Smooth muscle cell (in vitro differentiated cells): ENCODE data around the gene BBX. TPM values are rescaled to one million over a fixed set of nuclear protein-coding genes. Genes with fewer than 3 reads are reported as not detected.

Experiments
- DNase-seq: peaks from one replicate; lab custom pipeline; 2025; ENCODE audit not compliant: unreplicated experiment; lab: John Stamatoyannopoulos, UW
- H2AFZ ChIP-seq: fragments of 200-600 bp; sonication (generic); 2 replicates; pipeline ENCODE4 v1.6.0; 2016; ENCODE audit warnings: antibody characterized with exemption, low read depth, mild to moderate bottlenecking
- H3F3A ChIP-seq: fragments of 200-600 bp; sonication (generic); 2 replicates; pipeline ENCODE4 v1.6.0; 2017; ENCODE audit warnings: antibody characterized with exemption, low read depth
- H3K27ac ChIP-seq: fragments of 200-600 bp; sonication (generic); 2 replicates; pipeline ENCODE4 v1.5.1; 2016; ENCODE audit warnings: low read depth, mild to moderate bottlenecking
- H3K27me3 ChIP-seq: fragments of 200-600 bp; sonication (generic); 2 replicates; pipeline ENCODE4 v1.6.1; 2016; ENCODE audit warnings: low read depth, mild to moderate bottlenecking
- H3K36me3 ChIP-seq: fragments of 200-600 bp; sonication (generic); 2 replicates; pipeline ENCODE4 v1.5.1; 2016; ENCODE audit warnings: low read depth
- H3K4me1 ChIP-seq: fragments of 200-600 bp; sonication (generic); 2 replicates; pipeline ENCODE4 v1.5.1; 2016; ENCODE audit warnings: low read depth
- H3K4me2 ChIP-seq: fragments of 200-600 bp; sonication (generic); 2 replicates; pipeline ENCODE4 v1.6.0; 2016; ENCODE audit warnings: mild to moderate bottlenecking
- H3K4me3 ChIP-seq: fragments of 200-600 bp; sonication (generic); 2 replicates; pipeline ENCODE4 v1.5.1; 2016; ENCODE audit warnings: mild to moderate bottlenecking
- H3K79me2 ChIP-seq: fragments of 200-600 bp; sonication (generic); 2 replicates; pipeline ENCODE4 v1.6.0; 2016; ENCODE audit warnings: low read depth, mild to moderate bottlenecking
- H3K9ac ChIP-seq: fragments of 200-600 bp; sonication (generic); 2 replicates; pipeline ENCODE4 v1.6.0; 2016; ENCODE audit warnings: low read depth
- H3K9me3 ChIP-seq: fragments of 200-600 bp; sonication (generic); replicated peaks from 2 replicates; pipeline ENCODE4 v1.5.1; 2016; ENCODE audit warnings: low read depth
- H4K20me1 ChIP-seq: fragments of 200-600 bp; sonication (generic); 2 replicates; pipeline ENCODE4 v1.6.0; 2016; ENCODE audit warnings: low read depth
- CTCF ChIP-seq: fragments of 200-600 bp; sonication (generic); IDR thresholded peaks from 2 replicates; pipeline ENCODE4 v1.5.1; 2017; ENCODE audit warnings: borderline replicate concordance, mild to moderate bottlenecking, antibody characterized with exemption; ENCODE audit not compliant: insufficient read depth, poor library complexity, severe bottlenecking
- WGBS: methylation state at CpG from one replicate; pipeline ENCODE4 v1.1.7; 2016; ENCODE audit warnings: low lambda C conversion rate; 5-methylcytosine and 5-hydroxymethylcytosine counted together
- polyA plus RNA-seq: library from polyadenylated mRNA; unstranded; fragments of >200 nt; fragmentation: Nextera tagmentation; extraction: Ambion mirVana; gene quantifications from 2 replicates; pipeline ENCODE4 v1.2.1, GENCODE V29; 2016
- total RNA-seq: library from RNA; depleted of rRNA; stranded (reverse); fragments of >200 nt; gene quantifications from 2 replicates; pipeline ENCODE4 v1.2.3, GENCODE V29; 2014

BBX gene
- total and polyA plus RNA-seq, 2 experiments from 2014 or later: 58.9 to 66.4 TPM

- Histone ChIP-seq H3F3A (no peaks in the 10 kb centered on the region), H3K4me3 (no peak overlapping the region), H3K27ac (no peak overlapping the region), H3K4me1 (no peaks in the 10 kb centered on the region), H3K36me3 (no peaks in the 10 kb centered on the region), H3K79me2 (peaks cover 12% of the 10 kb centered on the region), H3K27me3 (no peaks in the 10 kb centered on the region), H2AFZ (no peak overlapping the region), H3K9me3 (no peaks in the 10 kb centered on the region), H3K9ac (no peak overlapping the region), H3K4me2 (no peak overlapping the region), H4K20me1 (peaks cover 80% of the 10 kb centered on the region)
- no peak for TF ChIP-seq CTCF
- DNase-seq: no peak
- 87% methylated on average over 1 of the region's 1 CpG for WGBS
Observed at GRCh38 chr3:107669669-107670068, 146.9 kb downstream of the BBX start.

- DNase-seq: no peak
- Histone ChIP-seq H4K20me1 (peaks cover 83% of the 10 kb centered on the region), H3F3A (no peaks in the 10 kb centered on the region), H3K9me3 (no peaks in the 10 kb centered on the region), H3K4me2 (no peak overlapping the region), H3K79me2 (peaks cover 12% of the 10 kb centered on the region), H3K27ac (no peak overlapping the region), H3K9ac (no peak overlapping the region), H2AFZ (no peak overlapping the region), H3K27me3 (no peaks in the 10 kb centered on the region), H3K4me1 (no peaks in the 10 kb centered on the region), H3K36me3 (no peaks in the 10 kb centered on the region), H3K4me3 (no peak overlapping the region)
- no peak for TF ChIP-seq CTCF
- WGBS: 97% methylated on average over 3 of the region's 3 CpGs
Observed at GRCh38 chr3:107670986-107671385, 148.2 kb downstream of the BBX start.

GRCh38 chr3:107674371-107674770 is 151.6 kb downstream of the BBX start:
- Histone ChIP-seq H3K36me3 (no peaks in the 10 kb centered on the region), H3K4me1 (no peaks in the 10 kb centered on the region), H2AFZ (no peak overlapping the region), H3K9me3 (no peaks in the 10 kb centered on the region), H3K27ac (no peak overlapping the region), H3K9ac (no peak overlapping the region), H3K4me2 (no peak overlapping the region), H3K27me3 (no peaks in the 10 kb centered on the region), H4K20me1 (peaks cover 86% of the 10 kb centered on the region), H3F3A (no peaks in the 10 kb centered on the region), H3K79me2 (peaks cover 17% of the 10 kb centered on the region), H3K4me3 (no peak overlapping the region)
- DNase-seq: no peak
- WGBS: 89% methylated on average over 7 of the region's 7 CpGs
- no peak for TF ChIP-seq CTCF

GRCh38 chr3:107675233-107675900 is 152.6 kb downstream of the BBX start:
- peaks cover 87% of the 10 kb centered on the region for H4K20me1 ChIP-seq
- TF ChIP-seq CTCF: no peak
- no peak overlapping the region for H3K4me3 ChIP-seq
- H3K4me1 ChIP-seq: no peaks in the 10 kb centered on the region
- H3F3A ChIP-seq: no peaks in the 10 kb centered on the region
- H3K9me3 ChIP-seq: no peaks in the 10 kb centered on the region
- peaks cover 14% of the 10 kb centered on the region for H3K79me2 ChIP-seq
- H2AFZ ChIP-seq: no peak overlapping the region
- no peaks in the 10 kb centered on the region for H3K36me3 ChIP-seq
- 90% methylated on average over 6 of the region's 6 CpGs for WGBS
- H3K4me2 ChIP-seq: no peak overlapping the region
- no peak overlapping the region for H3K9ac ChIP-seq
- H3K27me3 ChIP-seq: no peaks in the 10 kb centered on the region
- DNase-seq: no peak
- no peak overlapping the region for H3K27ac ChIP-seq
